Liver (tissue), 3 donors: Measurements from ENCODE around the gene MC2R.

Experiments
- FOXA1 ChIP-seq: IDR thresholded peaks from 2 replicates; pipeline ENCODE4 v1.6.1; 2016; ENCODE audit warnings: antibody characterized with exemption
- GABPA ChIP-seq, 2 donors: IDR thresholded peaks in 1 of 2; conservative IDR thresholded peaks in 1 of 2; 2 replicates each; pipeline ENCODE4 v1.6.1; 2016; ENCODE audit warnings: antibody characterized with exemption in 2 of 2, mild to moderate bottlenecking in 1 of 2, moderate library complexity in 1 of 2
- HNF4G ChIP-seq: IDR thresholded peaks from 2 replicates; pipeline ENCODE4 v1.6.1; 2016; ENCODE audit warnings: antibody characterized with exemption
- JUND ChIP-seq, 2 donors: IDR thresholded peaks; 2 replicates each; pipeline ENCODE4 v1.6.1; 2016; ENCODE audit warnings: antibody characterized with exemption in 2 of 2
- RAD21 ChIP-seq, 2 donors: IDR thresholded peaks; 2 replicates each; pipeline ENCODE4 v1.6.1; 2016; ENCODE audit warnings: antibody characterized with exemption in 2 of 2, mild to moderate bottlenecking in 2 of 2
- RXRA ChIP-seq, 2 donors: IDR thresholded peaks; 2 replicates each; pipeline ENCODE4 v1.6.1; 2017 to 2018; ENCODE audit warnings: antibody characterized with exemption in 2 of 2, mild to moderate bottlenecking in 1 of 2
- SP1 ChIP-seq: IDR thresholded peaks from 2 replicates; pipeline ENCODE4 v1.6.1; 2018; ENCODE audit warnings: antibody characterized with exemption, mild to moderate bottlenecking
- TAF1 ChIP-seq: conservative IDR thresholded peaks from 2 replicates; pipeline ENCODE4 v1.6.1; 2016; ENCODE audit warnings: antibody characterized with exemption, mild to moderate bottlenecking
- YY1 ChIP-seq: IDR thresholded peaks from 2 replicates; pipeline ENCODE4 v1.6.1; 2016; ENCODE audit warnings: antibody characterized with exemption, mild to moderate bottlenecking
- TF ChIP-seq, protein P1 (sequence below): fragments of 150-350 bp; IDR thresholded peaks from 2 replicates; pipeline ENCODE4 v1.5.1; 2017; ENCODE audit warnings: improper control_type of control experiment, low read depth, low read length; ENCODE audit not compliant: missing input control
- TF ChIP-seq, protein P2 (sequence below): IDR thresholded peaks from 2 replicates; pipeline ENCODE4 v1.6.1; 2016; ENCODE audit warnings: antibody characterized with exemption, mild to moderate bottlenecking
- TF ChIP-seq, protein P3 (sequence below): IDR thresholded peaks from 2 replicates; pipeline ENCODE4 v1.6.1; 2016; ENCODE audit warnings: antibody characterized with exemption
- TF ChIP-seq, protein P4 (sequence below): IDR thresholded peaks from 2 replicates; pipeline ENCODE4 v1.6.1; 2016; ENCODE audit warnings: antibody characterized with exemption
- donor health status: healthy.
- donor health status: healthy.

DNA sequence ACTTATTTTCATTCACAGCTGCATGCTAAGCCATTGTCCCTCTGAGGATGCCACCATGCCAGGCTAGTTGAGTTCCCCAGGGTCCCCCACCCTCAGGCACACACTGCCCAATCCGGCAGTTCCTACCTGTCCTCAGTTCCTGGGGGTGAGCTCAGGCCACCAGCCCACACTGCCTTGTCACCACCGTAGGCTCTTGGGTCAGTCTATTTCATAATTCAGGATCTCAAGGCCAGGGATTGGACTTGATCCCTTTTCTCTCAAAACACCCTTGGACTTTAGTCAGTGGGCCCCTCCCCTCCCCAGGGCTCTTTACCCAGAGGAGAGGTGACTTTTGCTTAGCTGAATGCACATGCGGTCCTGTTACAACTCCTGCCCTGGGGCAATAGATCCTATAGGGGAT lies 18.7 kb upstream of the MC2R start:
- TF ChIP-seq, protein P1, sequence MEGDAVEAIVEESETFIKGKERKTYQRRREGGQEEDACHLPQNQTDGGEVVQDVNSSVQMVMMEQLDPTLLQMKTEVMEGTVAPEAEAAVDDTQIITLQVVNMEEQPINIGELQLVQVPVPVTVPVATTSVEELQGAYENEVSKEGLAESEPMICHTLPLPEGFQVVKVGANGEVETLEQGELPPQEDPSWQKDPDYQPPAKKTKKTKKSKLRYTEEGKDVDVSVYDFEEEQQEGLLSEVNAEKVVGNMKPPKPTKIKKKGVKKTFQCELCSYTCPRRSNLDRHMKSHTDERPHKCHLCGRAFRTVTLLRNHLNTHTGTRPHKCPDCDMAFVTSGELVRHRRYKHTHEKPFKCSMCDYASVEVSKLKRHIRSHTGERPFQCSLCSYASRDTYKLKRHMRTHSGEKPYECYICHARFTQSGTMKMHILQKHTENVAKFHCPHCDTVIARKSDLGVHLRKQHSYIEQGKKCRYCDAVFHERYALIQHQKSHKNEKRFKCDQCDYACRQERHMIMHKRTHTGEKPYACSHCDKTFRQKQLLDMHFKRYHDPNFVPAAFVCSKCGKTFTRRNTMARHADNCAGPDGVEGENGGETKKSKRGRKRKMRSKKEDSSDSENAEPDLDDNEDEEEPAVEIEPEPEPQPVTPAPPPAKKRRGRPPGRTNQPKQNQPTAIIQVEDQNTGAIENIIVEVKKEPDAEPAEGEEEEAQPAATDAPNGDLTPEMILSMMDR = no peak
- TF ChIP-seq YY1 (no peak), HNF4G (no peak), SP1 (no peak), TAF1 (no peak), JUND (IDR thresholded peaks at IDR 0.05) (no peak), FOXA1 (no peak), GABPA (IDR thresholded peaks at IDR 0.05 in 1 of 2, conservative IDR thresholded peaks at IDR 0.05 in 1 of 2) (no peak), RAD21 (IDR thresholded peaks at IDR 0.05) (no peak), RXRA (IDR thresholded peaks at IDR 0.05) (no peak)
- TF ChIP-seq, protein P2, sequence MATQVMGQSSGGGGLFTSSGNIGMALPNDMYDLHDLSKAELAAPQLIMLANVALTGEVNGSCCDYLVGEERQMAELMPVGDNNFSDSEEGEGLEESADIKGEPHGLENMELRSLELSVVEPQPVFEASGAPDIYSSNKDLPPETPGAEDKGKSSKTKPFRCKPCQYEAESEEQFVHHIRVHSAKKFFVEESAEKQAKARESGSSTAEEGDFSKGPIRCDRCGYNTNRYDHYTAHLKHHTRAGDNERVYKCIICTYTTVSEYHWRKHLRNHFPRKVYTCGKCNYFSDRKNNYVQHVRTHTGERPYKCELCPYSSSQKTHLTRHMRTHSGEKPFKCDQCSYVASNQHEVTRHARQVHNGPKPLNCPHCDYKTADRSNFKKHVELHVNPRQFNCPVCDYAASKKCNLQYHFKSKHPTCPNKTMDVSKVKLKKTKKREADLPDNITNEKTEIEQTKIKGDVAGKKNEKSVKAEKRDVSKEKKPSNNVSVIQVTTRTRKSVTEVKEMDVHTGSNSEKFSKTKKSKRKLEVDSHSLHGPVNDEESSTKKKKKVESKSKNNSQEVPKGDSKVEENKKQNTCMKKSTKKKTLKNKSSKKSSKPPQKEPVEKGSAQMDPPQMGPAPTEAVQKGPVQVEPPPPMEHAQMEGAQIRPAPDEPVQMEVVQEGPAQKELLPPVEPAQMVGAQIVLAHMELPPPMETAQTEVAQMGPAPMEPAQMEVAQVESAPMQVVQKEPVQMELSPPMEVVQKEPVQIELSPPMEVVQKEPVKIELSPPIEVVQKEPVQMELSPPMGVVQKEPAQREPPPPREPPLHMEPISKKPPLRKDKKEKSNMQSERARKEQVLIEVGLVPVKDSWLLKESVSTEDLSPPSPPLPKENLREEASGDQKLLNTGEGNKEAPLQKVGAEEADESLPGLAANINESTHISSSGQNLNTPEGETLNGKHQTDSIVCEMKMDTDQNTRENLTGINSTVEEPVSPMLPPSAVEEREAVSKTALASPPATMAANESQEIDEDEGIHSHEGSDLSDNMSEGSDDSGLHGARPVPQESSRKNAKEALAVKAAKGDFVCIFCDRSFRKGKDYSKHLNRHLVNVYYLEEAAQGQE = no peak
- TF ChIP-seq, protein P3, sequence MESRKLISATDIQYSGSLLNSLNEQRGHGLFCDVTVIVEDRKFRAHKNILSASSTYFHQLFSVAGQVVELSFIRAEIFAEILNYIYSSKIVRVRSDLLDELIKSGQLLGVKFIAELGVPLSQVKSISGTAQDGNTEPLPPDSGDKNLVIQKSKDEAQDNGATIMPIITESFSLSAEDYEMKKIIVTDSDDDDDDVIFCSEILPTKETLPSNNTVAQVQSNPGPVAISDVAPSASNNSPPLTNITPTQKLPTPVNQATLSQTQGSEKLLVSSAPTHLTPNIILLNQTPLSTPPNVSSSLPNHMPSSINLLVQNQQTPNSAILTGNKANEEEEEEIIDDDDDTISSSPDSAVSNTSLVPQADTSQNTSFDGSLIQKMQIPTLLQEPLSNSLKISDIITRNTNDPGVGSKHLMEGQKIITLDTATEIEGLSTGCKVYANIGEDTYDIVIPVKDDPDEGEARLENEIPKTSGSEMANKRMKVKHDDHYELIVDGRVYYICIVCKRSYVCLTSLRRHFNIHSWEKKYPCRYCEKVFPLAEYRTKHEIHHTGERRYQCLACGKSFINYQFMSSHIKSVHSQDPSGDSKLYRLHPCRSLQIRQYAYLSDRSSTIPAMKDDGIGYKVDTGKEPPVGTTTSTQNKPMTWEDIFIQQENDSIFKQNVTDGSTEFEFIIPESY = no peak
- TF ChIP-seq, protein P4, sequence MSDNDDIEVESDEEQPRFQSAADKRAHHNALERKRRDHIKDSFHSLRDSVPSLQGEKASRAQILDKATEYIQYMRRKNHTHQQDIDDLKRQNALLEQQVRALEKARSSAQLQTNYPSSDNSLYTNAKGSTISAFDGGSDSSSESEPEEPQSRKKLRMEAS = no peak
